ENCODE measurements around the gene CMIP.
A peak's percentile ranks its signal among the peaks of the same experiment; 100 is the strongest.

CMIP gene

DNA sequence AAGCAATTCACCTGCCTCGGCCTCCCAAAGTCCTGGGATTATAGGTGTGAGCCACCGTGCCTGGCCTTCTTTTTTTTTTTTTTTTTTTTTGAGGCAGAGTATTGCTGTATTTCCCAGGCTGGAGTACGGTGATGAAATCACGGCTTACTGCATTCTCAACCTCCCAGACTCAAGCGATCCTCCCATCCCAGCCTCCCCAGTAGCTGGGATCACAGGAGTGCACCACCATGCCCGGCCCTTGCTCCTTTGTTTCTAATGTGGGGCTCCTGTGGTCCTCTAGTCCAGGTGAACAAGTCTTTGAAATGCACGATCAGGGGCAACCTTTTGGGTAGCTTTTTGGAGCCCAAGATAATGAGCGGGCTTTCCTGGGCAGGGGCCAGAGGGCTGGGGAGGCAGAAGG lies 23.2 kb downstream of the CMIP start:
- peaks cover 4 to 24% of the 10 kb centered on the region in 2 donors for H3K4me1 ChIP-seq (ENCODE audit: control insufficient read depth in 1 of 2, insufficient read depth in 2 of 2, low read length in 2 of 2)

DNA sequence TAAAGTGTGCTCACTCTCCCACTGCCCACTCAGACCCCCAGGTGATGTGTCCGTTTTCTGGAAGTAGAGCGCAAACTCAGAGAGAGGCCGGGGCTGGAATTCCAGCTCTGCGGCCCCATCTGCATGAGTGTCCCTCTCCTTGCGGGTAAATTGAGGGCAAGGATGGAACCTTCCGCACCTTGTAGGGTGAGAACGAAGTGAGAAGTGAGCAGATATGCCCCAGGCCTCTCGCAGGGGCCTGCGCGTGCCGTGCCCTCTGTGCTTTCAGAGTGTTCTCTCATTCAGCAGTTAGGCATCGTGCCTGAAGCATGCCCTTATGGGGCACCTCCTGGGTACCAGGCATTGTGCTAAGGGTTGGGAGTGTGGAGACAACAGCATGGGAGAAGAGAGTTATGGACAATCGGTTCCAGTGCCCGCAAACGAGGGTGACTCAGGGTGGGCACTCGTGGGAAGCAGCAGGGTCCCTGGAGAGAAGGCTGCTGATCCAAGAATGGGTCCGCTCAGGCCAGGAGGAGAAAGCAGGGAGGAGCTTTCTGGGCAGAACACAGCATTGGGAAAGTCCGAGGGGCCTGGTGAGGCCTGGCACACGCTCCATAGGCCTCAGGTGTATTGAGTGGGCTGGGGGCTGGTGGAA lies 23.8 kb downstream of the CMIP start:
- Histone ChIP-seq H3K27me3 (ENCODE audit: low read depth, low read length) (no peaks in the 10 kb centered on the region), H3K4me1 (ENCODE audit: control insufficient read depth in 1 of 2, insufficient read depth in 2 of 2, low read length in 2 of 2) (peaks cover 4 to 29% of the 10 kb centered on the region in 2 donors), H3K4me3 (ENCODE audit: low read depth in 1 of 2, low read length in 2 of 2) (no peak overlapping the region), H3K9me3 (ENCODE audit: control insufficient read depth in 1 of 2, low read length in 2 of 2) (no peaks in the 10 kb centered on the region), H3K27ac (ENCODE audit: low read length) (no peak overlapping the region), H3K36me3 (ENCODE audit: control insufficient read depth in 1 of 2, insufficient read depth in 2 of 2, low read length in 2 of 2) (peaks cover 0 to 4% of the 10 kb centered on the region in 2 donors)

More for the DNA sequence above, 23.2 kb downstream of the CMIP start:
- Histone ChIP-seq H3K36me3 (ENCODE audit: control insufficient read depth in 1 of 2, insufficient read depth in 2 of 2, low read length in 2 of 2) (peaks cover 0 to 4% of the 10 kb centered on the region in 2 donors), H3K27ac (ENCODE audit: low read length) (no peak overlapping the region), H3K27me3 (ENCODE audit: low read depth, low read length) (no peaks in the 10 kb centered on the region), H3K4me3 (ENCODE audit: low read depth in 1 of 2, low read length in 2 of 2) (no peak overlapping the region), H3K9me3 (ENCODE audit: control insufficient read depth in 1 of 2, low read length in 2 of 2) (no peaks in the 10 kb centered on the region)

DNA sequence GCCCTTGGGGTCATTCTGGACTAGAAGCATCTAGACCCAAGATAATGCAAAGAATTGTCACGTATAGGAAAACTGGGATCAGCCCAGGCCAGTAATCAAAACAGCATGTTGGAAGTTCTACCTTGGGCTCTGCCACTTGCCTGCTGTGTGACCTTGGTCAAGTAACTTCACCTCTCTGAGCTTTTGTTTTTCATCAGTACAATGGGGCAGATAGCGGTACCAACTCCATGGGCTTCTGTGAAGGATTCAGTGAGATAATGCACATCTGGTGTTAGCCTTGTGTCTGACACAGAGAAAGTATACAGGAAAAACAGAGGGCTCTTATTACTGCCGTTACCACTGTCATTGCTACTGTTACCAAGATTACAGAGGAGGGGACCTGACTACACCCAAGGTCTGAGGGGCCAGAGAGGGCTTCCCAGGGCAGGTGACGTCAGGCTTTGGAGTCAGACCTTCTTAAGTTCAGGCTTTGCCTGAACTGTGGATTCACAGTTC lies 24.6 kb downstream of the CMIP start:
- no peak overlapping the region for H3K4me3 ChIP-seq (ENCODE audit: low read depth in 1 of 2, low read length in 2 of 2)
- peaks cover 0 to 4% of the 10 kb centered on the region in 2 donors for H3K36me3 ChIP-seq (ENCODE audit: control insufficient read depth in 1 of 2, insufficient read depth in 2 of 2, low read length in 2 of 2)
- H3K4me1 ChIP-seq (ENCODE audit: control insufficient read depth in 1 of 2, insufficient read depth in 2 of 2, low read length in 2 of 2): peaks cover 9 to 38% of the 10 kb centered on the region in 2 donors
- H3K27me3 ChIP-seq (ENCODE audit: low read depth, low read length): no peaks in the 10 kb centered on the region
- no peaks in the 10 kb centered on the region for H3K9me3 ChIP-seq (ENCODE audit: control insufficient read depth in 1 of 2, low read length in 2 of 2)
- H3K27ac ChIP-seq (ENCODE audit: low read length): peak overlapping the region; percentile 18

DNA sequence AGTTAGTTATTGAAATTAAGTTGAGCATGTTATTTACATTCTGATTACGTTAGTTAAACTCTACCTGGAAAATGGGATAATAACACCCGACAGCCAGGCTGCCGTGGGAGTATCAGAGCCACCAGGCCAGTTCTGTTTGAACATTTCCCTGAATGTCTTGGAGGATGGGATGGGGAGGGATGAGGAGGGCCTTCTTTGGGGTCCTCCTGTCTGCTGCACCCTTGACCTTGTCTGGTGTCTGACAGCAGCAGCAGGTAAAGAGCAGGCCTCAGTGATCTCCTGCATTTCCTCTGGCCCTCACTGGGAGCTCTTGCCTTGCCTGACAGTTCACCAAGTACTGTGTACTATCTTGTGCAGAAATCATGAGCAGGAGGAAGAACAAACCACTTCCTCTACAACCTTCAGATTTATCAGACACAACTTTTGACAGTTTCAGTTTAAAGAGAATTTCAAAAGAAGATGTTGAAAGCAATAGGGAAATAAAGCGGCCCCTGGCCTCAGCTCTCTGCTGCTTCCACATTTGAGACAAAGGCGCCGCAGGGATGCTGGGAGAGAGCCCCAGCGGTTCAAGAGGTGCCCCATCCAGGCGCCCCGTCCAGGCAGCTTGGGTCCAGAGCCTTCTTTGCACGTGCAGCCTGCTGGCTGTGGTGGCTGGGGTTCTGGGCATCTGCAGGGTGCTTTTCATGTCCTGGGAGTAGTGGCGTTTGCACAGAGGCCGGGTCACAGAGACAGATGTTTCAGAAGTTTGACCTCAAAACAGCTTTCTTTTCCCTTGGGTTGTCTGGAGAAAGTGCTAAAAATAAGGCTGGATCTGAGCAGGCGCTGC lies 25.3 kb downstream of the CMIP start:
- Histone ChIP-seq H3K4me3 (ENCODE audit: low read depth in 1 of 2, low read length in 2 of 2) (peak overlapping the region in 1 of 2 donors; percentile 9), H3K27ac (ENCODE audit: low read length) (peak overlapping the region; percentile 18), H3K27me3 (ENCODE audit: low read depth, low read length) (no peaks in the 10 kb centered on the region), H3K36me3 (ENCODE audit: control insufficient read depth in 1 of 2, insufficient read depth in 2 of 2, low read length in 2 of 2) (peaks cover 0 to 4% of the 10 kb centered on the region in 2 donors), H3K4me1 (ENCODE audit: control insufficient read depth in 1 of 2, insufficient read depth in 2 of 2, low read length in 2 of 2) (peaks cover 10 to 40% of the 10 kb centered on the region in 2 donors), H3K9me3 (ENCODE audit: control insufficient read depth in 1 of 2, low read length in 2 of 2) (no peaks in the 10 kb centered on the region)

DNA sequence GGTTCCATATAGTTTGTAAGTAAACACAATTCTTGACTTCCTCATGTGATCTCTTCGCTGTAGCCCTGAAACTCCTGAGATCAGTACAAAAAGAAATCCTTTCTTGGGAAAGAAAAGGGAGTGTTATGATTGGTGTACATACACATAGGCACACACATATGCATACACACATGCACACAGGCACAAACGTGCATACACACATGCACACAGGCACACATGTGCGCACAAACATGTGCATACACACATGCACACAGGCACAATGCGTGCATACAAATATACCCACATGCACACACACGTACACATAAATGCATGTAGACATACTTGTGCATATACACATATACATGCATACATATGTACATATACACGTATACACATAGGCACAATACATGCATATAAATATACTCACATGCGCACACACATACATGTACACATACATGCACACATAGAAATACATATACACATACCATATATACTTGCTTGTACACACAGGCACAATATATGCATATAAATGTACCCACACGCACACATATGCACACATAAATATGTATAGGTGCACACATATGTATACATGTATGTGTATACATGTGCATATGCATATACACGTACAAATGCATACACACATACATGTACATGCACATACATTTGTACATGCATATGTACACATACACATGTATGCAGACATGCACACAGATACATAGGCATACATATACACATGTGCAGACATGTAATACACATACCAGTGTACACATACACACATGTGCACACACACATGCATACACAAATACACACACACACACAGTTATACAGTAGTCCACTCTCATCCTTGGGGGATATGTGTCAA lies 26.4 kb downstream of the CMIP start:
- peaks cover 0 to 4% of the 10 kb centered on the region in 2 donors for H3K36me3 ChIP-seq (ENCODE audit: control insufficient read depth in 1 of 2, insufficient read depth in 2 of 2, low read length in 2 of 2)
- no peak overlapping the region for H3K4me3 ChIP-seq (ENCODE audit: low read depth in 1 of 2, low read length in 2 of 2)
- no peaks in the 10 kb centered on the region for H3K27me3 ChIP-seq (ENCODE audit: low read depth, low read length)
- peaks cover 10 to 40% of the 10 kb centered on the region in 2 donors for H3K4me1 ChIP-seq (ENCODE audit: control insufficient read depth in 1 of 2, insufficient read depth in 2 of 2, low read length in 2 of 2)
- H3K27ac ChIP-seq (ENCODE audit: low read length): no peak overlapping the region
- no peaks in the 10 kb centered on the region for H3K9me3 ChIP-seq (ENCODE audit: control insufficient read depth in 1 of 2, low read length in 2 of 2)

DNA sequence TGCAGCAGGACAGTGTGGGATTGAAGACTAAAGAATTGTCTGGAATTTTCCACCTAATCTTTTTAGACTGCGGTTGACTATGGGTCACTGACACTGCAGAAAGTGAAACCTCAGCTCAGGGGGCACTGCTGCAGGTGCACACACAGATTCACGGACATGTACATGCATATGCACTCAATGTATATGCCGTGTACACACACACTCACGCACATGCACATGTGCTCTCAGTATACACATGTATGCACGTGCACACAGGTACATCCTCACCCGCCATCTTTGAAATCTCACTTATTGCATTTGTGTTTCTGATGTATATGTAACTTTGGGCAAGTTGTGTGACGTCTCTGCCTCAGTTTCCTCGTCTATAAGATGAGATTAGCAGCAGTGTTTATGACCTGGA lies 27.3 kb downstream of the CMIP start:
- H3K27me3 ChIP-seq (ENCODE audit: low read depth, low read length): no peaks in the 10 kb centered on the region
- H3K4me3 ChIP-seq (ENCODE audit: low read depth in 1 of 2, low read length in 2 of 2): no peak overlapping the region
- H3K4me1 ChIP-seq (ENCODE audit: control insufficient read depth in 1 of 2, insufficient read depth in 2 of 2, low read length in 2 of 2): peaks cover 6 to 40% of the 10 kb centered on the region in 2 donors
- no peaks in the 10 kb centered on the region for H3K9me3 ChIP-seq (ENCODE audit: control insufficient read depth in 1 of 2, low read length in 2 of 2)
- H3K27ac ChIP-seq (ENCODE audit: low read length): no peak overlapping the region
- peaks cover 0 to 4% of the 10 kb centered on the region in 2 donors for H3K36me3 ChIP-seq (ENCODE audit: control insufficient read depth in 1 of 2, insufficient read depth in 2 of 2, low read length in 2 of 2)

DNA sequence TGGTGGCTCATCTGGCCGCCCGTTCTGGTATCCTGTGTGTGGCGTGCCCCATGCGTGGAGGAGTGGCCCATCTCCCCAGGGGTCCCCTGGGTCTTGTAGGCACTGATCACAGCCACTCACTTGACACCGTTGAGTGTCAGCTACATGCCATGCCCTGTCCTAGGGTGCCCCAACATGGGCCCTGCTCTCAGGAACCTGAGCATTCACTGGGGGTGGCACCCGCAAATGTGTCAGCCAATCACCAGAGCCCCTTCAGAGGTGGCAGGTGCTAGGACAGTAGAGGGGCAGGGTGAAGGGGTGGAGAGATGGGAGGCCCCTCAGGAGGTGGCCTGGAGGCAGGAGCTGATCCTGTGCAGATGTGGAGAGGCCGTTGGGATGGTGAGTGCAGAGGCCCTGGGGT lies 27.8 kb downstream of the CMIP start:
- H3K4me1 ChIP-seq (ENCODE audit: control insufficient read depth in 1 of 2, insufficient read depth in 2 of 2, low read length in 2 of 2): peaks cover 6 to 42% of the 10 kb centered on the region in 2 donors
- H3K9me3 ChIP-seq (ENCODE audit: control insufficient read depth in 1 of 2, low read length in 2 of 2): no peaks in the 10 kb centered on the region
- H3K4me3 ChIP-seq (ENCODE audit: low read depth in 1 of 2, low read length in 2 of 2): no peak overlapping the region
- no peak overlapping the region for H3K27ac ChIP-seq (ENCODE audit: low read length)
- H3K36me3 ChIP-seq (ENCODE audit: control insufficient read depth in 1 of 2, insufficient read depth in 2 of 2, low read length in 2 of 2): peaks cover 0 to 4% of the 10 kb centered on the region in 2 donors
- no peaks in the 10 kb centered on the region for H3K27me3 ChIP-seq (ENCODE audit: low read depth, low read length)

DNA sequence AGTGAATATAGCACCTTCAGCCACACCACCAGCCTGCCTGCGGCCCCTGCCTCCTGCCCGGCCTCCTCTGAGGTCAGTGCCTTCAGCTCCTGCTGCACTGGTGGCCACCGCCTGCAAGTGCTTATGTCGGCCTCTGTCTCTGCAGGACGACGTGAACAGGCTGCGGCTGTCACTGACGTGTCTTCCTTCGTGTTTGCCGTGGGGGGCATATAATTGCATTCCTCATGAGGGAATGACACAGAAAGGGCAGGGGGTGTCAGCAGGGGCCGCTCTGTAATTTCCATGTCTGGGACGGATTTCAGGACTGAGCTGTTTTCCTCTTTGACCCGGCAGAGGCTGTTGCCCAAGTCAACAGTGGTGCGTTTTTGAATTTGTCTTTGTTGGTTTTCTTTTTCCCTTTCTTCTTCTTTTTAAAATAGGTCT lies 28.5 kb downstream of the CMIP start:
- Histone ChIP-seq H3K9me3 (ENCODE audit: control insufficient read depth in 1 of 2, low read length in 2 of 2) (no peaks in the 10 kb centered on the region), H3K27ac (ENCODE audit: low read length) (no peak overlapping the region), H3K36me3 (ENCODE audit: control insufficient read depth in 1 of 2, insufficient read depth in 2 of 2, low read length in 2 of 2) (peaks cover 0 to 4% of the 10 kb centered on the region in 2 donors), H3K27me3 (ENCODE audit: low read depth, low read length) (no peaks in the 10 kb centered on the region), H3K4me1 (ENCODE audit: control insufficient read depth in 1 of 2, insufficient read depth in 2 of 2, low read length in 2 of 2) (peaks cover 6 to 48% of the 10 kb centered on the region in 2 donors), H3K4me3 (ENCODE audit: low read depth in 1 of 2, low read length in 2 of 2) (no peak overlapping the region)

DNA sequence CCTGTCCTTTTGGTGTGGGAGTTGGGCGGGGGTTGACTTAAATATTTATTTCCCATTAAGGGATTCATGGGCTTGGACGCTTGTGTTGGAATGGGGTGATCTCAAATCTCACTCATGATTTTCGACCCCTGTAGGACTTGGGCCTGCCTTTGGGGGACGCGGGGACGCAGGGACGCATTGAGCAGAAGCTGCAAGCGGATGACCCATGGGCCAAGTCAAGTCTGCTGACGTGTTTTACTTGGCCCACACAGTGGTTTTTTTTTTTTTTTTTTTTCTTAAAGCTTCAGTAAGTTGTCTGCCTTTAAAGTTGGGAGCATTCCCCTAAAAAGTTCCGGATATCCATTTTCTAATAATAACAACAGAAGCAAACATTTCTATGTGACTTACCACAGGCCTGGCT lies 28.9 kb downstream of the CMIP start:
- Histone ChIP-seq H3K27me3 (ENCODE audit: low read depth, low read length) (no peaks in the 10 kb centered on the region), H3K36me3 (ENCODE audit: control insufficient read depth in 1 of 2, insufficient read depth in 2 of 2, low read length in 2 of 2) (peaks cover 0 to 4% of the 10 kb centered on the region in 2 donors), H3K9me3 (ENCODE audit: control insufficient read depth in 1 of 2, low read length in 2 of 2) (no peaks in the 10 kb centered on the region), H3K27ac (ENCODE audit: low read length) (no peak overlapping the region), H3K4me3 (ENCODE audit: low read depth in 1 of 2, low read length in 2 of 2) (no peak overlapping the region), H3K4me1 (ENCODE audit: control insufficient read depth in 1 of 2, insufficient read depth in 2 of 2, low read length in 2 of 2) (peaks cover 6 to 52% of the 10 kb centered on the region in 2 donors)

DNA sequence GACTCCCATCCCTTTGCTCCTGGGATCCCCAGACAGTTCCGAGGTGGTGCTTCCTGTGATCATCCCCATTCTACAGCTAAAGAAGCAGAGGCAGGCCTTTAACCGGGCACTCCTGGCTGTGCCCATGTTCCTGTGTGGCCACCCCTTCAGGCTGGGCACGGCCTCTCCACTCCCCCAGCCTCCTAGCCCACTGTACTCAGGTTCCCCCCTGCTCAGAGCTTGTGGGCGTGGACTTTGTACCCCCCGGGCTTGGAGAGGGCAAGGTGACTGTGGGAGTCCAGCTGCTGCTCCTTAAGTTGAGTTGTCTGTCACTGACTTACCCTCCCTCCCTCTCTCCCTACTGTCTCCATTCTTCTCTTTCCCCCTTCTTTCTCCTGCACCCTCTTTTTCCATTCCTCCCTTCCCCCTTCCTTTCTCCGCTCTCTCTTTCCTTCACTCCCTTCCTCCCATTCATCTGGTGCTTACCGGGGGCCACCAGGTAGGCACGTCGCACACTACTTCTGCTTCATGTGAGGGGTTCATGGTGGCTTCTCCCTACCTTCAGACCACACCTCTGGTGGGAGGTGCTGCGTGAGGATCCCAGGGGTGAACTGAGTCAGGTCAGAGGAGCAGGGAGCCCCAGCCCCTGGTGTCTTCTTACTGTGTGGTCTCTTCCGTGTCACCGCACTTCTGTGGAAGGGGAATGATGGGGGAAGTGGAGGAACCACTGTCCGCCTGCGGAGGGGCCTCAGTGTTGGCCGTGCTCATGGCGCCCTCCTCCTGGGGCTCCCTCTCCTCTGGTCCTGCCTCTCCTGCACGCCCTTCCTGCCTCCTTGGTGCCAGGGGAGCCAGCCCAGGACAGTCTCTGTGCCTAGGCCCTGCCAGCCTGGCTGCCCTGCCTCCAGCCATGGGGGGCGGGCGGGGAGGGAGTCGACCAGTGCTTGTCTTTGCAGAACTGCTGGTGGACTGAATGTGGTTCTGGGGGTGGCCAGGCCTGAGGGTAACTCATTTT lies 29.7 kb downstream of the CMIP start:
- H3K36me3 ChIP-seq (ENCODE audit: control insufficient read depth in 1 of 2, insufficient read depth in 2 of 2, low read length in 2 of 2): peaks cover 0 to 4% of the 10 kb centered on the region in 2 donors
- H3K4me3 ChIP-seq (ENCODE audit: low read depth in 1 of 2, low read length in 2 of 2): no peak overlapping the region
- no peaks in the 10 kb centered on the region for H3K27me3 ChIP-seq (ENCODE audit: low read depth, low read length)
- peaks cover 6 to 47% of the 10 kb centered on the region in 2 donors for H3K4me1 ChIP-seq (ENCODE audit: control insufficient read depth in 1 of 2, insufficient read depth in 2 of 2, low read length in 2 of 2)
- H3K27ac ChIP-seq (ENCODE audit: low read length): no peak overlapping the region
- no peaks in the 10 kb centered on the region for H3K9me3 ChIP-seq (ENCODE audit: control insufficient read depth in 1 of 2, low read length in 2 of 2)

Data from muscle layer of duodenum (tissue), 2 donors.